HepG2 (cell line): ENCODE results near the gene C11orf68. TPM values are rescaled to one million over a fixed set of nuclear protein-coding genes. Genes with fewer than 3 reads are reported as not detected.

ENCODE experiments used
- ARID4A ChIP-seq: sonication (generic); formaldehyde crosslinking; IDR thresholded peaks from 2 replicates; pipeline ENCODE4 v1.5.0; 2020; ENCODE audit warnings: mild to moderate bottlenecking, missing genetic modification reagents, borderline replicate concordance
- ARID5B ChIP-seq: IDR thresholded peaks from 2 replicates; pipeline ENCODE4 v1.4.0; 2020; ENCODE audit warnings: mild to moderate bottlenecking, missing genetic modification reagents
- CBX5 ChIP-seq: sonication (generic); formaldehyde crosslinking; IDR thresholded peaks from 2 replicates; pipeline ENCODE4 v1.4.0; 2020; ENCODE audit warnings: missing genetic modification reagents, borderline replicate concordance
- FOSL1 ChIP-seq: sonication (generic); formaldehyde crosslinking; IDR thresholded peaks from 2 replicates; pipeline ENCODE4 v1.9.0; 2021; ENCODE audit warnings: missing genetic modification reagents, borderline replicate concordance
- GTF2F1 ChIP-seq: fragments of 150-350 bp; IDR thresholded peaks from 2 replicates; pipeline ENCODE4 v1.6.1; 2014; ENCODE audit warnings: low read length
- HNRNPL ChIP-seq: fragments of 200-400 bp; formaldehyde crosslinking; IDR thresholded peaks from 2 replicates; pipeline ENCODE4 v1.6.1; 2017; ENCODE audit warnings: mild to moderate bottlenecking, low read depth, low read length
- JARID2 ChIP-seq: sonication (generic); formaldehyde crosslinking; IDR thresholded peaks from 2 replicates; pipeline ENCODE4 v1.8.1; 2023; ENCODE audit warnings: missing genetic modification reagents, inconsistent platforms; ENCODE audit not compliant: insufficient replicate concordance
- NCOA2 ChIP-seq: sonication (generic); formaldehyde crosslinking; IDR thresholded peaks from 2 replicates; pipeline ENCODE4 v1.8.0; 2022; ENCODE audit warnings: inconsistent platforms
- PITX1 ChIP-seq: sonication (generic); formaldehyde crosslinking; IDR thresholded peaks from 2 replicates; pipeline ENCODE4 v1.5.1; 2020; ENCODE audit warnings: mild to moderate bottlenecking, missing genetic modification reagents
- RAD21 ChIP-seq: fragments of 450-650 bp; formaldehyde crosslinking; IDR thresholded peaks from 2 replicates; pipeline ENCODE4 v1.5.0; 2020; ENCODE audit warnings: mild to moderate bottlenecking
- RFXANK ChIP-seq: IDR thresholded peaks from 2 replicates; pipeline ENCODE4 v1.6.1; 2016
- STAT5B ChIP-seq: sonication (generic); formaldehyde crosslinking; IDR thresholded peaks from 2 replicates; pipeline ENCODE4 v1.4.0; 2020; ENCODE audit warnings: missing genetic modification reagents
- TBX2 ChIP-seq: sonication (generic); formaldehyde crosslinking; IDR thresholded peaks from 2 replicates; pipeline ENCODE4 v1.5.0; 2020; ENCODE audit warnings: missing genetic modification reagents, mild to moderate bottlenecking, borderline replicate concordance
- ZMYM4 ChIP-seq: sonication (generic); formaldehyde crosslinking; IDR thresholded peaks from 2 replicates; pipeline ENCODE4 v1.8.1; 2023; ENCODE audit warnings: mild to moderate bottlenecking, missing genetic modification reagents
- ZNF329 ChIP-seq: sonication (generic); formaldehyde crosslinking; IDR thresholded peaks from 2 replicates; pipeline ENCODE4 v1.9.0; 2021; ENCODE audit warnings: low read depth, mild to moderate bottlenecking, missing genetic modification reagents
- ZNF382 ChIP-seq: sonication (generic); formaldehyde crosslinking; IDR thresholded peaks from 2 replicates; pipeline ENCODE4 v1.5.0; 2020; ENCODE audit warnings: missing genetic modification reagents, mild to moderate bottlenecking, borderline replicate concordance
- ZNF460 ChIP-seq: sonication (generic); formaldehyde crosslinking; IDR thresholded peaks from 2 replicates; pipeline ENCODE4 v1.5.1; 2020; ENCODE audit warnings: missing genetic modification reagents, mild to moderate bottlenecking, borderline replicate concordance
- ZNF563 ChIP-seq: sonication (generic); formaldehyde crosslinking; IDR thresholded peaks from 2 replicates; pipeline ENCODE4 v1.8.0; 2022; ENCODE audit warnings: mild to moderate bottlenecking, moderate library complexity, missing genetic modification reagents
- ZNF639 ChIP-seq: conservative IDR thresholded peaks from 2 replicates; pipeline ENCODE4 v1.6.1; 2018; ENCODE audit warnings: missing genetic modification reagents
- polyA plus RNA-seq, 8 experiments: library from polyadenylated mRNA; depleted of rRNA in 3 of 8; stranded (reverse) in 7 of 8; unstranded in 1 of 8; fragments of >200 nt; fragmentation: Illumina TruSeq in 4 of 8; extraction: Trizol in 4 of 8; gene quantifications; 2 replicates each; pipeline versions ENCODE4 v1.2.1 to v1.2.3, GENCODE V29; 2011 to 2016; ENCODE audit warnings: low read depth in 4 of 8, missing spikeins in 1 of 8, mixed read lengths in 1 of 8; ENCODE audit not compliant: insufficient read depth in 1 of 8
- total RNA-seq, 5 experiments: library from RNA; depleted of rRNA; stranded (reverse); fragments of >200 nt; fragmentation: Illumina TruSeq; extraction: Trizol; gene quantifications; 2 replicates each; pipeline ENCODE4 v1.2.3, GENCODE V29; 2016; ENCODE audit warnings: low read depth in 1 of 5

Gene C11orf68
- total and polyA plus RNA-seq, 2 of the 13 experiments (the other 11 are each of a cell fraction or from before 2014, with no cell fraction given), result 8.4 to 28.3 TPM

- TF ChIP-seq PITX1 (0 out of 2 replicates have a peak, but pooled peaks have one; percentile 34), CBX5 (no peak), ZNF329 (CRISPR knock-in tag) (no peak), FOSL1 (no peak), GTF2F1 (no peak), TBX2 (CRISPR knock-in tag) (peak; percentile 53; the same call in 1 of the 2 replicates), HNRNPL (no peak), RAD21 (CRISPR knock-in tag) (no peak), ARID4A (CRISPR knock-in tag) (peak; percentile 47; the same call in 1 of the 2 replicates), ZNF460 (CRISPR knock-in tag) (no peak), STAT5B (CRISPR knock-in tag) (no peak), RFXANK (CRISPR knock-in tag) (no peak), ZNF382 (CRISPR knock-in tag) (no peak), ZNF563 (CRISPR knock-in tag) (no peak), ZMYM4 (0 out of 2 replicates have a peak, but pooled peaks have one; percentile 11), JARID2 (CRISPR knock-in tag) (no peak), NCOA2 (peak; percentile 41; the same call in 1 of the 2 replicates), ARID5B (CRISPR knock-in tag) (peak; percentile 52), ZNF639 (CRISPR knock-in tag) (no peak)
Observed at GRCh38 chr11:65952052-65952521, 33.2 kb upstream of the C11orf68 start (continued).
